MM.1S (cell line): Measurements from ENCODE around the gene PRKAG2.

Experiments used
- DNase-seq: peaks from one replicate; pipeline ENCODE4 v3.0.0-alpha.2; 2015
- H2AFZ ChIP-seq: fragments of 300-600 bp; sonication (generic); 2 replicates; pipeline ENCODE4 v1.6.0; 2016; ENCODE audit warnings: antibody characterized with exemption, low read length
- H3F3A ChIP-seq: fragments of 300-600 bp; sonication (generic); 2 replicates; pipeline ENCODE4 v1.6.1; 2016; ENCODE audit warnings: mild to moderate bottlenecking, antibody characterized with exemption, low read length, moderate library complexity, mixed read lengths; ENCODE audit not compliant: insufficient read depth
- H3K27ac ChIP-seq: fragments of 300-600 bp; sonication (generic); 2 replicates; pipeline ENCODE4 v1.5.1; 2016; ENCODE audit warnings: mild to moderate bottlenecking, low read length
- H3K27me3 ChIP-seq: fragments of 300-600 bp; sonication (generic); replicated peaks from 2 replicates; pipeline ENCODE4 v1.6.0; 2016; ENCODE audit warnings: low read length; ENCODE audit not compliant: insufficient read depth
- H3K36me3 ChIP-seq: fragments of 300-600 bp; sonication (generic); replicated peaks from 2 replicates; pipeline ENCODE4 v1.6.1; 2016; ENCODE audit warnings: mild to moderate bottlenecking, low read length, mixed read lengths; ENCODE audit not compliant: insufficient read depth
- H3K4me1 ChIP-seq: fragments of 300-600 bp; sonication (generic); 2 replicates; pipeline ENCODE4 v1.6.1; 2016; ENCODE audit warnings: low read length, mixed read lengths
- H3K4me2 ChIP-seq: fragments of 300-600 bp; sonication (generic); 2 replicates; pipeline ENCODE4 v1.6.0; 2016; ENCODE audit warnings: low read depth, low read length
- H3K4me3 ChIP-seq: fragments of 300-600 bp; sonication (generic); 2 replicates; pipeline ENCODE4 v1.5.1; 2016; ENCODE audit warnings: low read length, mixed read lengths
- H3K79me2 ChIP-seq: fragments of 300-600 bp; sonication (generic); 2 replicates; pipeline ENCODE4 v1.6.1; 2016; ENCODE audit warnings: mixed run types, low read length, mixed read lengths
- H3K9ac ChIP-seq: fragments of 300-600 bp; sonication (generic); 2 replicates; pipeline ENCODE4 v1.6.1; 2016; ENCODE audit warnings: low read length, mixed read lengths
- H3K9me2 ChIP-seq: fragments of 300-600 bp; sonication (generic); replicated peaks from 2 replicates; pipeline ENCODE4 v1.6.1; 2016; ENCODE audit warnings: mild to moderate bottlenecking, low read length, mixed read lengths; ENCODE audit not compliant: insufficient read depth
- H3K9me3 ChIP-seq: fragments of 300-600 bp; sonication (generic); replicated peaks from 2 replicates; pipeline ENCODE4 v1.6.1; 2016; ENCODE audit warnings: mild to moderate bottlenecking, low read length, mixed read lengths; ENCODE audit not compliant: insufficient read depth
- H4K20me1 ChIP-seq: fragments of 300-600 bp; sonication (generic); 2 replicates; pipeline ENCODE4 v1.6.1; 2016; ENCODE audit warnings: mild to moderate bottlenecking, low read length, moderate library complexity, mixed read lengths; ENCODE audit not compliant: insufficient read depth
- CTCF ChIP-seq: fragments of 300-600 bp; sonication (generic); IDR thresholded peaks from 2 replicates; pipeline ENCODE4 v1.5.1; 2016; ENCODE audit warnings: antibody characterized with exemption, low read length, mixed read lengths
- EZH2 ChIP-seq: fragments of 300-600 bp; sonication (generic); optimal IDR thresholded peaks from 2 replicates; pipeline ENCODE3; 2017; ENCODE audit warnings: low read depth, mild to moderate bottlenecking, antibody characterized with exemption, low read length, mixed read lengths
- EZH2phosphoT487 ChIP-seq: fragments of 300-600 bp; sonication (generic); IDR thresholded peaks from 2 replicates; pipeline ENCODE4 v1.6.1; 2018; ENCODE audit warnings: antibody characterized with exemption, low read length

Gene PRKAG2

GRCh38 chr7:151692721-151693120 lies 184.2 kb downstream of the PRKAG2 start:
- no peaks in the 10 kb centered on the region for H3K9me3 ChIP-seq
- no peak overlapping the region for H3K4me3 ChIP-seq
- DNase-seq = no peak
- TF ChIP-seq EZH2 (no peak), CTCF (no peak), EZH2phosphoT487 (no peak)
- H2AFZ ChIP-seq = no peak overlapping the region
- H3K9me2 ChIP-seq = no peaks in the 10 kb centered on the region
- H3K9ac ChIP-seq = no peak overlapping the region
- H3K79me2 ChIP-seq = no peaks in the 10 kb centered on the region
- H3K36me3 ChIP-seq = no peaks in the 10 kb centered on the region
- peaks cover 14% of the 10 kb centered on the region; the same call in 1 of the 2 replicates for H3K27me3 ChIP-seq
- H4K20me1 ChIP-seq = no peaks in the 10 kb centered on the region
- no peak overlapping the region for H3K4me2 ChIP-seq
- no peaks in the 10 kb centered on the region for H3F3A ChIP-seq
- H3K4me1 ChIP-seq = no peaks in the 10 kb centered on the region
- no peak overlapping the region for H3K27ac ChIP-seq

DNA sequence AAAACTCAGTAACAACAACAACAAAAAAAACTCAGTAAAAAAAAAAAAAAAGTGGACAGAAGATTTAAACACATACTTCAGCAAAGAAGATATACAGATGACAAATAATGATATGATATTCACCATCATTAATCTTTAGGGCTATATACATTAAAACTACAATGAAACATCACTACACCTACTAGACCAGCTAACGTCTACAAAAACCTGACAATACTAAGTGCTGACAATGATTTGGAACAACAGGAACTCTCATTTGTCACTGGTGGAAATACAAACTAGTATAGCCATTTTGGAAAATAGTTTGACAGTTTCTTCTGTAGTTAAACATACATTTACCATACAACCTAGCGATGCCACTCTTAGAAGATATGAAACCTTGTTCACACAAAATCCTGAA lies 185.5 kb downstream of the PRKAG2 start:
- H3K4me3 ChIP-seq = no peak overlapping the region
- no peak overlapping the region for H3K27ac ChIP-seq
- no peaks in the 10 kb centered on the region for H3K4me1 ChIP-seq
- no peaks in the 10 kb centered on the region for H3K79me2 ChIP-seq
- H3K4me2 ChIP-seq = no peak overlapping the region
- no peaks in the 10 kb centered on the region for H3K9me3 ChIP-seq
- H3F3A ChIP-seq = no peaks in the 10 kb centered on the region
- TF ChIP-seq EZH2phosphoT487 (no peak), CTCF (no peak), EZH2 (no peak)
- no peak overlapping the region for H3K9ac ChIP-seq
- no peaks in the 10 kb centered on the region for H4K20me1 ChIP-seq
- no peaks in the 10 kb centered on the region for H3K36me3 ChIP-seq
- H2AFZ ChIP-seq = no peak overlapping the region
- no peak for DNase-seq
- H3K9me2 ChIP-seq = no peaks in the 10 kb centered on the region
- H3K27me3 ChIP-seq = peaks cover 17% of the 10 kb centered on the region; the same call in 1 of the 2 replicates

DNA sequence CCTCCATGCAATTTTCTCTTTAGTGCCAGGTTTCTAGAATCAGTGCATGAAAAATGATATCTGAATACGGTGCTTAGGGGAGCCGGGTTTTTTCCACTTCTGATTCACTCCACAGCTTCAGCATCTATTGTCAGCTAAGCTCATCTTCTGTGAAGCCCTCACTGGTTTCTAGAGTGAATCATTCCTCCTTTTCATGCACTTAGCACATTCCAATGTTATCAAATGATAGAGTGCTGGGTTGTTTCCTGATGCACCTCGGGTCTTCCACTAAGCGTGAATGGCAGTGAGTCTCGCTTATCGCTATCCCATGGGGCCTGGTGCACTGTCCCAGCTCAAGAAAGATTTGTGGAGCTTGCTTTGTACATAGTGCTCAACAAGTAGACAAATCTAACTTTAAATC lies 186.3 kb downstream of the PRKAG2 start:
- no peak for DNase-seq
- Histone ChIP-seq H3K4me2 (no peak overlapping the region; the same call in 1 of the 2 replicates), H3K79me2 (no peaks in the 10 kb centered on the region), H3K36me3 (no peaks in the 10 kb centered on the region), H2AFZ (no peak overlapping the region), H4K20me1 (no peaks in the 10 kb centered on the region), H3K4me1 (no peaks in the 10 kb centered on the region), H3K9ac (no peak overlapping the region), H3K4me3 (no peak overlapping the region), H3K9me2 (no peaks in the 10 kb centered on the region), H3K9me3 (no peaks in the 10 kb centered on the region), H3K27me3 (peaks cover 17% of the 10 kb centered on the region; the same call in 1 of the 2 replicates), H3K27ac (no peak overlapping the region), H3F3A (no peaks in the 10 kb centered on the region)
- TF ChIP-seq EZH2 (no peak), CTCF (no peak), EZH2phosphoT487 (no peak)
